Sigmoid colon (tissue), 4 donors: ENCODE measurements around the gene METRN.

Experiments
- CTCF ChIP-seq, 4 experiments: fragments of 450-650 bp in 3 of 4; fragments of 200-600 bp in 1 of 4; IDR thresholded peaks; one replicate each; pipeline ENCODE4 v1.5.1; 2016 to 2019; ENCODE audit warnings: antibody characterized with exemption in 4 of 4, mild to moderate bottlenecking in 3 of 4, moderate library complexity in 2 of 4
- EP300 ChIP-seq, 4 donors: sonication (generic); formaldehyde crosslinking; IDR thresholded peaks; one replicate each; pipeline ENCODE4 v1.6.1; 2017; ENCODE audit warnings: antibody characterized with exemption in 4 of 4
- POLR2A ChIP-seq, 2 donors: fragments of 450-650 bp; IDR thresholded peaks; one replicate each; pipeline ENCODE4 v1.6.1; 2016; ENCODE audit warnings: antibody characterized with exemption in 2 of 2, mild to moderate bottlenecking in 2 of 2, moderate library complexity in 2 of 2

- no peak for TF ChIP-seq CTCF (IDR thresholded peaks at IDR 0.05)
- TF ChIP-seq EP300 (IDR thresholded peaks at IDR 0.05) = no peak
- TF ChIP-seq POLR2A (IDR thresholded peaks at IDR 0.05) = no peak
Measured at GRCh38 chr16:711084-711483, 3.8 kb upstream of the METRN start.
